Transverse colon (tissue), 3 donors: ENCODE data around the gene C1QTNF5.

Experiments used
- EP300 ChIP-seq: sonication (generic); formaldehyde crosslinking; IDR thresholded peaks from one replicate; pipeline ENCODE4 v1.6.1; 2017; ENCODE audit warnings: antibody characterized with exemption, low read depth
- TF ChIP-seq, protein P1 (sequence below), 5 experiments: fragments of 200-600 bp in 3 of 5; fragments of 450-650 bp in 2 of 5; sonication (generic) in 3 of 5; IDR thresholded peaks; 1 replicate in 2 of 5; 2 replicates in 3 of 5; pipeline ENCODE4 v1.5.1; 2016 to 2017; ENCODE audit warnings: antibody characterized with exemption in 5 of 5, inconsistent platforms in 3 of 5, mild to moderate bottlenecking in 2 of 5, moderate library complexity in 1 of 5

DNA sequence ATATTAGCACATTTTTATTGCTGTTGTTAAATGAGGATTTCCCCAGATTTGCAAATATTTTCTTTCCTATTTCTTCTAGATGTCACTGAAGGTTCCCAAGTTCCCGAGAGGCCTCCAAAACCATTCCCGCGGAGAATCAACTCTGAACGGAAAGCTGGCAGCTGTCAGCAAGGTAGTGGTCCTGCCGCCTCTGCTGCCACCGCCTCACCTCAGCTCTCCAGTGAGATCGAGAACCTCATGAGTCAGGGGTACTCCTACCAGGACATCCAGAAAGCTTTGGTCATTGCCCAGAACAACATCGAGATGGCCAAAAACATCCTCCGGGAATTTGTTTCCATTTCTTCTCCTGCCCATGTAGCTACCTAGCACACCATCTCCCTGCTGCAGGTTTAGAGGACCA lies 41.3 kb downstream of the C1QTNF5 start:
- TF ChIP-seq, protein P1, sequence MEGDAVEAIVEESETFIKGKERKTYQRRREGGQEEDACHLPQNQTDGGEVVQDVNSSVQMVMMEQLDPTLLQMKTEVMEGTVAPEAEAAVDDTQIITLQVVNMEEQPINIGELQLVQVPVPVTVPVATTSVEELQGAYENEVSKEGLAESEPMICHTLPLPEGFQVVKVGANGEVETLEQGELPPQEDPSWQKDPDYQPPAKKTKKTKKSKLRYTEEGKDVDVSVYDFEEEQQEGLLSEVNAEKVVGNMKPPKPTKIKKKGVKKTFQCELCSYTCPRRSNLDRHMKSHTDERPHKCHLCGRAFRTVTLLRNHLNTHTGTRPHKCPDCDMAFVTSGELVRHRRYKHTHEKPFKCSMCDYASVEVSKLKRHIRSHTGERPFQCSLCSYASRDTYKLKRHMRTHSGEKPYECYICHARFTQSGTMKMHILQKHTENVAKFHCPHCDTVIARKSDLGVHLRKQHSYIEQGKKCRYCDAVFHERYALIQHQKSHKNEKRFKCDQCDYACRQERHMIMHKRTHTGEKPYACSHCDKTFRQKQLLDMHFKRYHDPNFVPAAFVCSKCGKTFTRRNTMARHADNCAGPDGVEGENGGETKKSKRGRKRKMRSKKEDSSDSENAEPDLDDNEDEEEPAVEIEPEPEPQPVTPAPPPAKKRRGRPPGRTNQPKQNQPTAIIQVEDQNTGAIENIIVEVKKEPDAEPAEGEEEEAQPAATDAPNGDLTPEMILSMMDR (IDR thresholded peaks at IDR 0.05) = no peak
- no peak for TF ChIP-seq EP300
